NCI-H69 (cell line): Measurements from ENCODE around the gene ZHX3.

Source experiments
- DNase-seq: peaks from one replicate; lab custom pipeline; 2025; lab: John Stamatoyannopoulos, UW

The ZHX3 gene

DNA sequence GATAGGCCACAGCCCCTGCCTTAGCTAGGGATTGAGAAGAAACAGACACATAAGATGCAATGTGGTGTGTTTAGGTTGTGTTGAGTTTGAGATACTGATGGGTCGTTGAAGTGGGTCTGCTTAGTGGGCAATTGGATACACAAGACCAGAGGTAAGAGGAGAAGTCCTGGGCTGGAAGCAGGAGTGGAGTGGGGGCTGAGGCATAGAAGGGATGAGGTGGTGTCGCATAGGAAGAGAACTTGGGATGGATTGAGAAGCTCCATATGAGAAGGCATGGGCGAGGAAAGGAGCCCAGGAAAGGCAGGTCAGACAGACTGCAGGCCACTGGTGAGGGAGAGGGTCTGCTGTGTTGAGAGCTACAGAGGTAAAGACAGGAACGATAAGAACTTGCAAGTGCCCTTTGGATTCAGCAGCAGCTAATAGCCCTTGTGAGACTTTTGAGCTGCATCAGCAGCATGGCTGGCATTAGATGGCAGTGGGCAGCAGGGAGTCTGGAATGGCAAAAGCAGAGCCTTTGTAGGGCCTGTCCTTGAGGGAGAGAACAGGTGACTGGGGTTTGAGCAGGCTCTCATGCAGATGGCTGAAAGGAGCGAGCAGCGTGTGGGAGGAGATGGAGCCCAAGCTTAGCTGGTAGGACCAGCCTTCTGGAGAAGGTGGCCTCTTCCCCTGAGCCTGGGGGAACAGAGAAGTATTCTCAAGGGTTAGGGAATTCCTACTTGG is 147.0 kb downstream of the ZHX3 start:
- DNase-seq, result no peak

DNA sequence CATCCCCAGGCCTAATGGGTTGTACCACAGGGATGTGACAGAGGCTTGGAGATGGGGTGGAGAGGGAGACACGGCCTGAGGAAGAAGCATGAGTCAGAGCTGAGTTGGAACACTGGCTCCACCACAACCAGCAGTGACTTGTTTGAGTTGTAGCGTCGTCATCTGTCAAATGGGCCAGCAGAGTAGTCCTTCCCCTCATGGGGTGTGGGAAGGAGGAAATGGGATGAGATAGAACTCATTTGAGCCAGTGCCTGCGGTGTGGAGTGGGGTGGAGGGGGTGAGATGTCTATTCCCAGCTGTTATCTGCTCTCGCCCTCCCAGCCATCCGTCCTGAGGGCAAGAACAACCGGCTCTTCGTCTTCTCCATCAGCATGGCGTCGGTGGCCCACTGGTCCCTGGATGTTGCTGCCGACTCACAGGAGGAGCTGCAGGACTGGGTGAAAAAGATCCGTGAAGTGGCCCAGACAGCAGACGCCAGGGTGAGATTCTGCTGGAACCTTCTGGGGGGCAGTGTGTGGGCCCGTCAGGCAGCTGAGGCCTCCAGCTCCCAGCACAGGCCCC is 147.7 kb downstream of the ZHX3 start:
- DNase-seq, result no peak

- no peak for DNase-seq
Measured at GRCh38 chr20:41169162-41169690, 148.3 kb downstream of the ZHX3 start.

GRCh38 chr20:41168281-41169161 is 149.0 kb downstream of the ZHX3 start:
- DNase-seq, result no peak

GRCh38 chr20:41167481-41168253 is 149.9 kb downstream of the ZHX3 start:
- no peak for DNase-seq

DNA sequence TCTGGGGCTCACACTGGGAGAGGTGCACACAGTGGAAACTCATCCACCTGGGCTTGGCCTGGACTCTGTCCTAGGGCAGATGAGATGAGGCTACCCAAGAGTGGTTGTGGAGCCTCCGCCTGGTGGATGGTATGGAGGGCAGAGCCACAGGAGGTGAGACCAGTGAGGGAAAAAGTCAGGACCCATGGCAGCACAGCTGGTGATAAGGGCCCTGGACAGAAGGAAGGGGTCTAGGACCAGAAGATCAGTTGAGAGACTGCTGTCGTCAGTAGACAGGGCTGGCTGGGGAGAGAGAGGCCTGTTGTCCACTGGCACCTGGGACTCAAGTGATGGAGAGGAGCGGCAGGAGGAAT is 150.4 kb downstream of the ZHX3 start:
- DNase-seq, result no peak

DNA sequence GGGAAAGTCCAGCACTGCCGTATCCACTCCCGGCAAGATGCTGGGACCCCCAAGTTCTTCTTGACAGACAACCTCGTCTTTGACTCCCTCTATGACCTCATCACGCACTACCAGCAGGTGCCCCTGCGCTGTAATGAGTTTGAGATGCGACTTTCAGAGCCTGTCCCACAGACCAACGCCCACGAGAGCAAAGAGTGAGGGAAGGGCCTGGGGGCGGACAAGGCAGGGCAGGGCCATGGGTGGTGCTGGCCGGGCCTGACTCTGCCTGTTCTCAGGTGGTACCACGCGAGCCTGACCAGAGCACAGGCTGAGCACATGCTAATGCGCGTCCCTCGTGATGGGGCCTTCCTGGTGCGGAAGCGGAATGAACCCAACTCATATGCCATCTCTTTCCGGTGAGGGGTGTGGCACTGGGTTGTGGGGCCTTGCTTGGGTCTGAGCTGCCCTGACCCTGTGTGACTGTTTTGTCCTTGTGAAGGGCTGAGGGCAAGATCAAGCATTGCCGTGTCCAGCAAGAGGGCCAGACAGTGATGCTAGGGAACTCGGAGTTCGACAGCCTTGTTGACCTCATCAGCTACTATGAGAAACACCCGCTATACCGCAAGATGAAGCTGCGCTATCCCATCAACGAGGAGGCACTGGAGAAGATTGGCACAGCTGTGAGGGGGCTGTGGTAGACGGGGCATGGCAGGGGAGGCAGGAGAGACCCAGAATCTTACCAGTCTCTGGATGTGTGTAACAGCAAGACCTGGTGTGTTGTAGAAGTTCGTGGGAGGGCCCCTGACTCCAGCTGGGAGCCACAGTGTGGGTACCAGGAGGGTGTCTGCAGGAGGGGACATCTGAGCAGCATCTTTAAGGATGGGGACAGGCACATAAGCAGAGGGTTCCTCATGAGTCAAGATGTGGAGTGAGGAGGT is 151.1 kb downstream of the ZHX3 start:
- no peak for DNase-seq

DNA sequence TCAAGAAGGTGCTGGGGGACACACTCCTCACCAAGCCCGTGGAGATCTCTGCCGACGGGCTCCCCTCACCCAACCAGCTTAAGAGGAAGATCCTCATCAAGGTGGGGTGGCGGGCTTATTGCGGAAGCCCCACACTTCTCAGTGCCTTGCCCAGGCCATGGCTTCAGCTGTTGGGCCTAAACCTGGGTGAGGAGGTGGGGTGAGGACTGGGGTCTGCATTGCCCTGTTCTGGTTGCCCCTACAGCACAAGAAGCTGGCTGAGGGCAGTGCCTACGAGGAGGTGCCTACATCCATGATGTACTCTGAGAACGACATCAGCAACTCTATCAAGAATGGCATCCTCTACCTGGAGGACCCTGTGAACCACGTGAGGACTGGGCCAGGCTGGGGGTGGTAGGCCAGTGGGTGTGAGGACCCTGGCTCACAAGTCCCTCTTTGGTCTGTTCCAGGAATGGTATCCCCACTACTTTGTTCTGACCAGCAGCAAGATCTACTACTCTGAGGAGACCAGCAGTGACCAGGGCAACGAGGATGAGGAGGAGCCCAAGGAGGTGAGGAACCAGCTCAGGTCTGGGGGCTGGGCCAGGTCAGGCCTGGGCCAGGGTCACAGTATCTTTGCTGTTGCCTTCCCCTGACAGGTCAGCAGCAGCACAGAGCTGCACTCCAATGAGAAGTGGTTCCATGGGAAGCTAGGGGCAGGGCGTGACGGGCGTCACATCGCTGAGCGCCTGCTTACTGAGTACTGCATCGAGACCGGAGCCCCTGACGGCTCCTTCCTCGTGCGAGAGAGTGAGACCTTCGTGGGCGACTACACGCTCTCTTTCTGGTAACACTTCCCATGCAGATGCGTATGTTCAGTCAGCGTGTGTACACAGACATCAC is 152.3 kb downstream of the ZHX3 start:
- no peak for DNase-seq

DNA sequence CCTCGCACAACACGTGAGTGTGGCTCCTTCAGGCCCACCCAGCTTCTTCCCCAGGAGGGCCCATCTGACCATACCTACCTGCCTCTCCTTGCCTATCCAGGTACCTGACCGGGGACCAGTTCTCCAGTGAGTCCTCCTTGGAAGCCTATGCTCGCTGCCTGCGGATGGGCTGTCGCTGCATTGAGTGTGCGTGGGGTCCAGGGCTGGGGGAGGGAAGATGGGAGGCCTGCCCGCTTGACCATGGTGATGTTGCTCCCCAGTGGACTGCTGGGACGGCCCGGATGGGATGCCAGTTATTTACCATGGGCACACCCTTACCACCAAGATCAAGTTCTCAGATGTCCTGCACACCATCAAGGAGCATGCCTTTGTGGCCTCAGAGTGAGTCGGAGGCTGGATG is 153.7 kb downstream of the ZHX3 start:
- no peak for DNase-seq

DNA sequence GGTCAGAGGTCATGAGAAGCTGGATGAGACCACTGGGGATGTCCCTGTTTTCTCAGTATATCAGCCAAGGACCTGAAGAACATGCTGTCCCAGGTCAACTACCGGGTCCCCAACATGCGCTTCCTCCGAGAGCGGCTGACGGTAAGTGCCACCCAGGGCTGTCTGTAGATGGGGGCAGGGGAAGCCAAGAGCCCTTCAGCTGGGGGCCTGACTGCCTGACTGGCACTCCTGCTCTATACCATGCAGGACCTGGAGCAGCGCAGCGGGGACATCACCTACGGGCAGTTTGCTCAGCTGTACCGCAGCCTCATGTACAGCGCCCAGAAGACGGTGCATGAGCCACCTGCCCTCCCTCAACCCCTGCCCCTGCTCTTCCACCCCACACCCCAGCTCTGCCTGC is 155.1 kb downstream of the ZHX3 start:
- DNase-seq, result no peak

DNA sequence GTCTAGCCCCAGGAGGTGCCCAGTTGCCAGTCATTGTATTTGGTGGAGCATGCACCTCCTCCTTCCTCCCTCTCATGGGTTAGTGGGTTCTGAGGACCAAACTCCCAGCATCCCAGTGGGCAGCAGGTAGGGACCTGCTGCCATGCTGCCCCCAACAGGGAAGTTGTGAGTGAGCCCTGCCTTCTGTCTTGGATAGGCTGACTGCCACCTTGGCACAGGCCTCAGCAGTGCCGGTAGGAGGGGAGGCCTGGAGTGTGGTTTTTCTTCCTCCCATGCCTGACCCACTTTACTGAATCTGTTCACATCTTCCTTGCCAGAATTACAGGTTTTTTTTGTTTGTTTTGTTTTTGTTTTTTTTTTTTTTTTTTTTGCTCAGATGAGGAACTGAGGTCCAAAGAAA is 155.6 kb downstream of the ZHX3 start:
- peak; percentile 2 for DNase-seq

- no peak for DNase-seq
Measured at GRCh38 chr20:41160686-41161085, 156.8 kb downstream of the ZHX3 start.

DNA sequence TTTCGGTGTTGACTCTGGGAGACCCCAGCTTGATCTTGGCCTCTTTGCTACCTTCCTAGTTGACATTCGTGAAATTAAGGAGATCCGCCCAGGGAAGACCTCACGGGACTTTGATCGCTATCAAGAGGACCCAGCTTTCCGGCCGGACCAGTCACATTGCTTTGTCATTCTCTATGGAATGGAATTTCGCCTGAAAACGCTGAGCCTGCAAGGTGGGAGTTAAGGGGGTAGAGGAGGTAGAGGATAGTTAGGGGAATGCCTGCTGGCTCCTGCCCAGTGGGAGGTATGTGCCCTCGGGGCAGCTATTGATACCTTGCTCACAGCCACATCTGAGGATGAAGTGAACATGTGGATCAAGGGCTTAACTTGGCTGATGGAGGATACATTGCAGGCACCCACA is 158.0 kb downstream of the ZHX3 start:
- DNase-seq, result no peak

DNA sequence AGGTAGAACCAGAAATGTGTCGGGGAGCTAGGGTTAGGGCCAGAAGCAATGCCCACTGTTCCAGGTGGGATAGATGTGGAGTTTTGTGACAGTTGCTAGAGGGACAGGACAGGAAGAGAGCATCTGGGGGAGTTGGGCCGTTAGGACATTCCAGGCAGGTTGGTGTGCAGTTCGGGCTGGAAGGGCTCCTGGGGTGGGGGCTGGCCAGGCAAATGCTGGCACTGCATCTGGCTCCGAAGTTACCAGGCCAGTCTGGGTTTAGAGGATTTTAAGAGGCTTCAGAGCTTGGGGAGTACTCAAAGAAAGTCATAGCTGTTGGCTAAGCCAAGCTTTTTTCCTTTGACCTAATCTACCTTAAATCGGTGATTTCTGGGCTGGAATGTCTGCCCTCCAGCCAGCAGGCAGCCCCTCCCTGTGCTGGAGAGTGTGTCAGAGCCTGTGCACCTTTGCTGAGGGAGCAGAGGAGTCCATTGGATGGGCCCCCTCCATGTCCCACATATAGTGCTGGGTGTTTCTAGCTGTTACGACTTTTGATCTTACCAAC is 159.4 kb downstream of the ZHX3 start:
- no peak for DNase-seq

- no peak for DNase-seq
Measured at GRCh38 chr20:41155261-41155660, 162.3 kb downstream of the ZHX3 start.

- peak; percentile 18 for DNase-seq
Measured at GRCh38 chr20:41154436-41155176, 162.9 kb downstream of the ZHX3 start.

GRCh38 chr20:41152108-41152757 is 165.3 kb downstream of the ZHX3 start:
- peak; percentile 17 for DNase-seq

GRCh38 chr20:41151134-41151869 is 166.2 kb downstream of the ZHX3 start:
- DNase-seq, result no peak
